K562 (cell line): ENCODE measurements around the gene IRF3. TPM values are rescaled to one million over a fixed set of nuclear protein-coding genes. Genes with fewer than 3 reads are reported as not detected.

Source experiments
- ASH1L ChIP-seq: fragments of 450-650 bp; IDR thresholded peaks from 2 replicates; pipeline ENCODE4 v1.6.1; 2018; ENCODE audit warnings: borderline replicate concordance, mild to moderate bottlenecking, low read depth; ENCODE audit not compliant: partially characterized antibody
- BCOR ChIP-seq: fragments of 450-650 bp; IDR thresholded peaks from 2 replicates; pipeline ENCODE4 v1.6.1; 2016
- CHD4 ChIP-seq: fragments of 200-600 bp; sonication (generic); IDR thresholded peaks from 3 replicates; pipeline ENCODE4 v1.6.1; 2012; ENCODE audit warnings: low read depth, mild to moderate bottlenecking, mixed read lengths, low read length, inconsistent platforms; ENCODE audit not compliant: insufficient read depth, insufficient replicate concordance, poor library complexity, severe bottlenecking
- CLOCK ChIP-seq: fragments of 250-450 bp; sonication (Bioruptor Pico); IDR thresholded peaks from 2 replicates; pipeline ENCODE4 v1.4.0; 2020; ENCODE audit warnings: mild to moderate bottlenecking, moderate library complexity, borderline replicate concordance
- E2F1 ChIP-seq: sonication (generic); formaldehyde crosslinking; IDR thresholded peaks from 2 replicates; pipeline ENCODE4 v1.8.1; 2023; ENCODE audit warnings: mild to moderate bottlenecking, missing genetic modification reagents, moderate library complexity
- FUS ChIP-seq: fragments of 200-400 bp; formaldehyde crosslinking; optimal IDR thresholded peaks from 2 replicates; pipeline ENCODE3; 2017; ENCODE audit warnings: low read depth, low read length
- ILF3 ChIP-seq: fragments of 450-650 bp; IDR thresholded peaks from 2 replicates; pipeline ENCODE4 v1.6.1; 2018; ENCODE audit warnings: antibody characterized with exemption, mild to moderate bottlenecking, moderate library complexity, borderline replicate concordance
- MLLT1 ChIP-seq, 2 experiments: fragments of 450-650 bp; IDR thresholded peaks; 2 replicates each; pipeline ENCODE4 v1.6.1; 2016
- NONO ChIP-seq, 2 experiments: fragments of 200-400 bp in 1 of 2; fragments of 450-650 bp in 1 of 2; formaldehyde crosslinking in 1 of 2; IDR thresholded peaks; 2 replicates each; pipeline ENCODE4 v1.6.1; 2017; ENCODE audit warnings: low read depth in 2 of 2, mild to moderate bottlenecking in 2 of 2, moderate library complexity in 2 of 2, low read length in 1 of 2
- SAFB ChIP-seq: fragments of 200-400 bp; formaldehyde crosslinking; IDR thresholded peaks from 2 replicates; pipeline ENCODE4 v1.6.1; 2017; ENCODE audit warnings: low read depth, low read length, borderline replicate concordance
- SFPQ ChIP-seq: fragments of 200-400 bp; formaldehyde crosslinking; IDR thresholded peaks from 2 replicates; pipeline ENCODE4 v1.6.1; 2017; ENCODE audit warnings: mild to moderate bottlenecking, low read depth, low read length, moderate library complexity
- SIX5 ChIP-seq, 2 experiments: IDR thresholded peaks; 2 replicates each; pipeline ENCODE4 v1.6.1; 2011; ENCODE audit warnings: low read length in 2 of 2, borderline replicate concordance in 1 of 2, low read depth in 1 of 2, mild to moderate bottlenecking in 1 of 2, moderate library complexity in 1 of 2; ENCODE audit not compliant: insufficient read depth in 1 of 2
- ZNF436 ChIP-seq: fragments of 250-450, 450-650 bp; sonication (Bioruptor Pico); formaldehyde crosslinking; IDR thresholded peaks from 2 replicates; pipeline ENCODE4 v1.7.0; 2020; ENCODE audit warnings: mild to moderate bottlenecking
- ZNF639 ChIP-seq, 2 experiments: fragments of 200-800 bp in 1 of 2; sonication (Bioruptor generic) in 1 of 2; sonication (generic) in 1 of 2; formaldehyde crosslinking in 1 of 2; IDR thresholded peaks in 1 of 2; conservative IDR thresholded peaks in 1 of 2; 2 replicates each; pipeline versions ENCODE4 v1.5.0 to v1.6.1; 2016 to 2020; ENCODE audit warnings: missing compliant biosample characterization in 1 of 2, missing genetic modification characterization in 1 of 2, missing genetic modification reagents in 1 of 2
- ZNF778 ChIP-seq: fragments of 450-650 bp; formaldehyde crosslinking; IDR thresholded peaks from 2 replicates; pipeline ENCODE4 v1.4.0; 2020; ENCODE audit warnings: mild to moderate bottlenecking, moderate library complexity
- polyA plus RNA-seq, 8 experiments: library from polyadenylated mRNA; depleted of rRNA in 4 of 8; stranded (reverse) in 5 of 8; unstranded in 3 of 8; fragments of >200 nt; fragmentation: Nextera tagmentation in 2 of 8; fragmentation: Illumina TruSeq in 1 of 8; extraction: Ambion mirVana in 2 of 8; extraction: Trizol in 1 of 8; gene quantifications; 2 replicates each; pipeline versions ENCODE4 v1.2.1 to v1.2.3, GENCODE V29; 2011 to 2014; ENCODE audit warnings: inconsistent platforms in 1 of 8, missing spikeins in 1 of 8
- total RNA-seq, 7 experiments: library from RNA; depleted of rRNA in 6 of 7; stranded (reverse); fragments of >200 nt in 6 of 7; fragmentation: Illumina TruSeq in 2 of 7; extraction: Trizol in 2 of 7; gene quantifications; 2 replicates each; pipeline versions ENCODE4 v1.2.1 to v1.2.3, GENCODE V29; 2011 to 2021; ENCODE audit warnings: low replicate concordance in 1 of 7

Gene IRF3
- total and polyA plus RNA-seq, 9 of the 15 experiments (the other 6 are each of a cell fraction or from before 2014, with no cell fraction given) = 7.5 to 145 (median 65.4) TPM

GRCh38 chr19:49676136-49676783 is 10.6 kb upstream of the IRF3 start (continued):
- TF ChIP-seq CHD4 (peak; percentile 93), SFPQ (no peak), ZNF778 (CRISPR knock-in tag) (no peak), ZNF436 (CRISPR knock-in tag) (peak; percentile 99), CLOCK (CRISPR knock-in tag) (no peak), ASH1L (peak; percentile 84), ZNF639 (CRISPR knock-in tag; conservative IDR thresholded peaks at IDR 0.05 in 1 of 2, IDR thresholded peaks at IDR 0.05 in 1 of 2) (0 out of 4 replicates have a peak, but pooled peaks of 1 of the 2 experiments have one; percentile 10), MLLT1 (IDR thresholded peaks at IDR 0.05) (peak in 1 of 2 experiments; percentile 52; a peak in 2 of 4 replicates), ILF3 (no peak), NONO (IDR thresholded peaks at IDR 0.05; ENCODE audit: low read depth in 2 of 2, low read length in 1 of 2) (peak in 1 of 2 experiments; percentile 99; a peak in 2 of 4 replicates), E2F1 (CRISPR knock-in tag) (0 out of 2 replicates have a peak, but pooled peaks have one; percentile 19), SAFB (no peak), FUS (no peak), BCOR (peak; percentile 99), SIX5 (IDR thresholded peaks at IDR 0.05; ENCODE audit: borderline replicate concordance in 1 of 2, insufficient read depth in 1 of 2, low read depth in 1 of 2, low read length in 2 of 2) (peak; percentile 24 to 35; a peak in 3 of 4 replicates)
